ENCODE results near the gene GPR35.

The GPR35 gene

DNA sequence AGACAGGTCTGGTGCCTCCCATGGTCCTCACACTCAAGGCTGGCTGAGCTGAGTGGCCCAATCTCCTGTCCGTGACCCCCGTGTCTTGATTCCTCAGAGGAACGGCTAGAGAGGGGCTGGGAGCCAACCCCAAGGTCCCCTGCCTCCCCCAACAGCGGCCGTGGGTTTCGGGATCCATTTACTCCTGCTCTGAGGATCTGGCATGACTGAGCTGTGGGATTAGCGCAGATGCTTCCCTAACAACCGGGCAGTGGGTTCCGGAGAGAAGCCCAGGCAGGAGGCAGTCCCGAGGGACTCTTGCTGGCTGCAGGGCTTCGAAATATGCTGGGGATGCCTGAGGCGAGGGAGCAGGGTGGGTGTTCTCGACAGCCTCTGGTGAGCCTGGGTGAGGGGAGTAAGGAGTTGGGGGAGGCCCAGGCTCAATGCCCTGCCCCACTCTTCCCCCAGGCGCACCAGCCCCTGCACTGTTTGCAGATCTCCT is 18.9 kb downstream of the GPR35 start:
- H3K4me3 ChIP-seq (replicated peaks in 1 of 2; ENCODE audit: low read depth in 2 of 2, low read length in 2 of 2): no peak overlapping the region
- TF ChIP-seq, protein P1, sequence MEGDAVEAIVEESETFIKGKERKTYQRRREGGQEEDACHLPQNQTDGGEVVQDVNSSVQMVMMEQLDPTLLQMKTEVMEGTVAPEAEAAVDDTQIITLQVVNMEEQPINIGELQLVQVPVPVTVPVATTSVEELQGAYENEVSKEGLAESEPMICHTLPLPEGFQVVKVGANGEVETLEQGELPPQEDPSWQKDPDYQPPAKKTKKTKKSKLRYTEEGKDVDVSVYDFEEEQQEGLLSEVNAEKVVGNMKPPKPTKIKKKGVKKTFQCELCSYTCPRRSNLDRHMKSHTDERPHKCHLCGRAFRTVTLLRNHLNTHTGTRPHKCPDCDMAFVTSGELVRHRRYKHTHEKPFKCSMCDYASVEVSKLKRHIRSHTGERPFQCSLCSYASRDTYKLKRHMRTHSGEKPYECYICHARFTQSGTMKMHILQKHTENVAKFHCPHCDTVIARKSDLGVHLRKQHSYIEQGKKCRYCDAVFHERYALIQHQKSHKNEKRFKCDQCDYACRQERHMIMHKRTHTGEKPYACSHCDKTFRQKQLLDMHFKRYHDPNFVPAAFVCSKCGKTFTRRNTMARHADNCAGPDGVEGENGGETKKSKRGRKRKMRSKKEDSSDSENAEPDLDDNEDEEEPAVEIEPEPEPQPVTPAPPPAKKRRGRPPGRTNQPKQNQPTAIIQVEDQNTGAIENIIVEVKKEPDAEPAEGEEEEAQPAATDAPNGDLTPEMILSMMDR (IDR thresholded peaks at IDR 0.05; ENCODE audit: low read depth, low read length): no peak
- DNase-seq (ENCODE audit: low read depth in 2 of 2): no peak

DNA sequence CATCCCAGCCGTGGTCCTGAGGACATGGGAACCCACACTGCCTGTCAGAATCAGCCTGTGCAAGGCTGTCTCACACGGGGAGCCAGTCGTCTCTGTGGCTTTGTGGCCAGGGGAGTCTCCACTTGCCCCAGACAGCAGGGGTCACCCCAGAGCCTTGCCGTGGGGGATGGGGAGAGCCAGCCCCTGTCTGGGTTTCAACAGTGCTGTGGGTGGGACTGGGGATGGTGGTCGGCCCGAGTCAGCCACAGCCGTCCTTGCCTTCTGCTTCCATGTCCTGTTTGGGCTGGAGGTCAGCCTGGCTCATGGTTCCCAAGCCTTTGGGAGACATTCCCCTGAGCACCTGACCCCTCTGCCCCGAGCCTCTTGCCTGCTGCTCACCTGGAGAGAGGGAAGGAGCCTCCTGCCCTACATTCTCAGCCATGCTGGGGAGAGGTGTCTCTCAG is 19.6 kb downstream of the GPR35 start:
- TF ChIP-seq, protein P1 (IDR thresholded peaks at IDR 0.05; ENCODE audit: low read depth, low read length): no peak
- no peak for DNase-seq (ENCODE audit: low read depth in 2 of 2)
- no peak overlapping the region for H3K4me3 ChIP-seq (replicated peaks in 1 of 2; ENCODE audit: low read depth in 2 of 2, low read length in 2 of 2)

DNA sequence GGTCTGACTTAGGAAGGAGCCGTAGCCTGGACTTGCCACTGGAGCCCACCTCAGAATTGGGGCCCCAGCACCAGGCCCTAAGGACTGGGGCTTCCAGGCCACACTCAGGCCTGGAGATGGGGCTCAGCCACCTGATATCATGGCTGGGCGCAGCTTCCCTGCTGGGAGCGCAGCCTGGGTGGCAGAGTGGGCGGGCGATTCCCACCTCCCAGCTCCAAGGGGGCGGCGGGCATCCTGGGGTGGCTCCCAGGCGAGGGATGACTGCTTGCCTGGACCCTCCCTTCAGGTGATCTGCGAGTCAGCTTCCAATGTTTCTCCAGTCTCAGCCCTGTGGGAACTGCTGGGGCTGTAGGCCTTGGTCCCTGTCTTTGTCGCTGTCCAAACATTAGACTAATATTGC is 20.1 kb downstream of the GPR35 start:
- TF ChIP-seq, protein P1 (IDR thresholded peaks at IDR 0.05; ENCODE audit: low read depth, low read length): no peak
- no peak for DNase-seq (ENCODE audit: low read depth in 2 of 2)
- H3K4me3 ChIP-seq (replicated peaks in 1 of 2; ENCODE audit: low read depth in 2 of 2, low read length in 2 of 2): no peak overlapping the region

DNA sequence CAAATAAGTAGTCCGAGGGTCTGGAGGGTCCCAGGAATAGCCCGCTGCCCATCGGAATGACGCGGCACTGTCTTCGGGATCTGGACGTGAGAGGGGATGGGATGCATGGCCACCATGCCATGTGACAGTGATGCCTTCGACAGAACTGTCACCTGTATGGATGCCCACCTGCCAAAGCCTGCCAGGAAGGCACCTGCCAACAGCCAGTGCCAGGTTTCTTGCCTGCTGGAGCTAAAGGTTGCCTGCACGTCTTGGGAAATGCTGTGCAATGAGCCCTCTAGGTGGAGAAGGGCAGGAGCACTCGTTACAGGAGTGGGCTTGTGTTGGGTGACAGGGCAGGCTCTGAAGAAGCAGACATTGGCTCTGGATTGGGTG is 20.5 kb downstream of the GPR35 start:
- TF ChIP-seq, protein P1 (IDR thresholded peaks at IDR 0.05; ENCODE audit: low read depth, low read length): no peak
- H3K4me3 ChIP-seq (replicated peaks in 1 of 2; ENCODE audit: low read depth in 2 of 2, low read length in 2 of 2): no peak overlapping the region
- DNase-seq (ENCODE audit: low read depth in 2 of 2): no peak

DNA sequence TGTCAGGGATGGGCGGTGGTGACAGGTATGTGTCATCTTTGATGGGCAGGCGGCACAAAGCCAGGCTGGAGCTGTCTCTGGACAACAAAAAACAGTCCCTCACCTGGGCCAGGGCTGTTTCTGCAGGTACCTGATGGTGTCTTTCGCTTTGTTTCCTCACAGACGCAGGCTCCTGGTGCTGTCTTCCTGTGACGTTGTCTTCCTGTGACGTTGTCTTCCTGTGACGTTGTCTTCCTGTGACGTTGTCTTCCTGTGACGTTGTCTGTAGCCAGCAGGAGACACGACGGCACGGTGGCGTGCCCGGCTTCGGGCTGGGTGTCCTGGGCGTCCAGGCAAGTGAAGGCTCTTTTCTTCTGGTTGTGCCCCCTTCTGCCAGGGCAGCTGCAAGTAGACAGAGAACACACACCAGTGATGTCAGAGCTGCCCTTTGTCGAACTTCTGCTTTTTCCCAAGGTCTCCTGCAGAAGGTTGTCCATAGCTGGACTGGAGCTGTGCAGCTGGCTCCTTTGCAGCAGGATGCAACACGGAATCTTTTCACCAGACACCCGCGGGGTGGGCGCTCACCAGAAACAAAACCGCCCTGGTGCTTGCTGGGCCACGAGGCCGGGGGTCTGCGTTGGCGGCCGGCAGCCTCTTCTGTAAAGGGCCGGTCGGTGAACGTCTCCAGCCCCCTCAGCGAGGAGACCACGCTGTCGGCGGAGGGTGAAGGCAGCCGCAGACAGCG is 21.1 kb downstream of the GPR35 start:
- DNase-seq (ENCODE audit: low read depth in 2 of 2): no peak
- no peak overlapping the region for H3K4me3 ChIP-seq (replicated peaks in 1 of 2; ENCODE audit: low read depth in 2 of 2, low read length in 2 of 2)
- TF ChIP-seq, protein P1 (IDR thresholded peaks at IDR 0.05; ENCODE audit: low read depth, low read length): no peak

DNA sequence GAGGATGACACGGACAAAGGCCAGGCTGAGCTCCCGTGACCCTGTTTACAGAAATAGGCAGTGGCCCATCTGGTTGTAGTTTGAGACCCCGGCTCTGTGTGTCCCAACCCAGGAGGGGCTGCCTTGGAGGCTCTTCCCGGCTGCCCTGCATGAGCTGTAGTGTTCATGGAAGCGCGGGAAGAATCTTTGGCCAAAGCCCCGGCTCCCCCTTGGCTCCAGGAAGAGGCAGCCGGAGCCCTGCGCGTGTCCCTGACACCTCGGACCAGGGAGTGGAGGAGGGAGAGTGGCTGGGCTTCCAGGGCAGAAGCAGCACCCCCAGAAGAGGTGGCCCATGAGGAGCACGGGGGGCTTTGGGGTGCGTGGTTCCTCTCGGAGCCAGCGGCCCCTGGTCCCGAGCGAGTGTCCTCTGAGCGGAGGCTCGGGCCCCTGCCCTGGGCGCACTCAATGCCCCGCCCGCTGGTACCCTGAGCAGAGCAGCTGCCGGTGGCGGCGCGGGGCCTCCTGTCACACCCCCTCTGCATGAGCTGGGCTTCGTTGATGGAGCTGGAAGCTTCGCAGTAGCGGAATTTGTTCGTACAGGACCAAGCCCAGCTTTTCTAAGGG is 21.7 kb downstream of the GPR35 start:
- no peak overlapping the region for H3K4me3 ChIP-seq (replicated peaks in 1 of 2; ENCODE audit: low read depth in 2 of 2, low read length in 2 of 2)
- DNase-seq (ENCODE audit: low read depth in 2 of 2): no peak
- TF ChIP-seq, protein P1 (IDR thresholded peaks at IDR 0.05; ENCODE audit: low read depth, low read length): no peak
